Measurements from ENCODE around the gene PJA1.

DNA sequence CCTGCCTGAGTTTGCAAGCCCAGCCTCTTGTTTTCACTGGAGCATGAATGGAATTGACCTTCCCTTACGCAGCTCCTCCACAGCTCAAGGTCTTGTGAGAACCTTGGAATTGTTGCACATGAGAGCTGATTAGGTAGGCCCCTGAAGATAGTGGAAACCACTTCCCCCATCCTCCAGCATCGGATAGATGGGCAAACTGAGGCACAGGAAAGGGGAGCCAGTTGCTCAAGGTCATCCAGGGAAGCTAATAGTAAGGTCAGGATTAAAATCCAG is 27.2 kb downstream of the PJA1 start:
- TF ChIP-seq POLR2A (IDR thresholded peaks at IDR 0.05) = no peak
- TF ChIP-seq, protein P1, sequence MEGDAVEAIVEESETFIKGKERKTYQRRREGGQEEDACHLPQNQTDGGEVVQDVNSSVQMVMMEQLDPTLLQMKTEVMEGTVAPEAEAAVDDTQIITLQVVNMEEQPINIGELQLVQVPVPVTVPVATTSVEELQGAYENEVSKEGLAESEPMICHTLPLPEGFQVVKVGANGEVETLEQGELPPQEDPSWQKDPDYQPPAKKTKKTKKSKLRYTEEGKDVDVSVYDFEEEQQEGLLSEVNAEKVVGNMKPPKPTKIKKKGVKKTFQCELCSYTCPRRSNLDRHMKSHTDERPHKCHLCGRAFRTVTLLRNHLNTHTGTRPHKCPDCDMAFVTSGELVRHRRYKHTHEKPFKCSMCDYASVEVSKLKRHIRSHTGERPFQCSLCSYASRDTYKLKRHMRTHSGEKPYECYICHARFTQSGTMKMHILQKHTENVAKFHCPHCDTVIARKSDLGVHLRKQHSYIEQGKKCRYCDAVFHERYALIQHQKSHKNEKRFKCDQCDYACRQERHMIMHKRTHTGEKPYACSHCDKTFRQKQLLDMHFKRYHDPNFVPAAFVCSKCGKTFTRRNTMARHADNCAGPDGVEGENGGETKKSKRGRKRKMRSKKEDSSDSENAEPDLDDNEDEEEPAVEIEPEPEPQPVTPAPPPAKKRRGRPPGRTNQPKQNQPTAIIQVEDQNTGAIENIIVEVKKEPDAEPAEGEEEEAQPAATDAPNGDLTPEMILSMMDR (IDR thresholded peaks at IDR 0.05) = no peak
- TF ChIP-seq POLR2AphosphoS5 (IDR thresholded peaks at IDR 0.05) = no peak

Data from prostate gland (tissue), 2 donors.